ENCODE results near the gene ATXN1.

GRCh38 chr6:16427124-16427523 is 334.1 kb downstream of the ATXN1 start:
- TF ChIP-seq POLR2A (IDR thresholded peaks at IDR 0.05; ENCODE audit: low read depth) (no peak), CTCF (IDR thresholded peaks at IDR 0.05) (no peak)
